IMR-90 (cell line): ENCODE measurements around the gene RAI14. TPM values are rescaled to one million over a fixed set of nuclear protein-coding genes. Genes with fewer than 3 reads are reported as not detected.

Experiments used
- ATAC-seq: fragments of 200-7000 bp; cut with Tn5 transposase; 2 replicates; pipeline ENCODE4 v1.9.1; 2020; ENCODE audit warnings: low read depth, mild to moderate bottlenecking, moderate library complexity
- BruUV-seq: library from RNA; stranded (reverse); fragments of 400-500 nt; replicated peaks from 2 replicates; lab custom pipeline; 2021; lab: Mats Ljungman, UMichigan
- CTCF ChIA-PET: fragments of 300-600 bp; formaldehyde crosslinking; extraction: SDS; loops from one replicate; lab custom pipeline; 2021; ENCODE audit warnings: antibody characterized with exemption; lab: Yijun Ruan, JAX
- POLR2A ChIA-PET: fragments of 300-600 bp; sonication (Branson Sonifier 250); formaldehyde crosslinking; loops from one replicate; lab custom pipeline; 2022; ENCODE audit warnings: antibody characterized with exemption; ENCODE audit not compliant: unreplicated experiment; lab: Charles Lee
- DNase-seq: peaks from one replicate; pipeline ENCODE4 v3.0.0; 2013
- H2AFZ ChIP-seq: replicated peaks from 2 replicates; pipeline ENCODE3; 2013; ENCODE audit warnings: low read length, mild to moderate bottlenecking; ENCODE audit not compliant: poor library complexity
- H2AK5ac ChIP-seq: 2 replicates; pipeline ENCODE4 v1.6.1; 2013; ENCODE audit warnings: low read depth, low read length, inconsistent platforms
- H2AK9ac ChIP-seq: replicated peaks from 2 replicates; pipeline ENCODE3; 2013; ENCODE audit warnings: mild to moderate bottlenecking, low read depth, low read length, moderate library complexity; ENCODE audit not compliant: poor library complexity
- H2BK120ac ChIP-seq: 2 replicates; pipeline ENCODE4 v1.6.1; 2013; ENCODE audit warnings: low read depth, low read length, inconsistent platforms
- H2BK15ac ChIP-seq: 3 replicates; pipeline ENCODE4 v1.6.1; 2013; ENCODE audit warnings: low read depth, low read length, inconsistent platforms
- H2BK20ac ChIP-seq: 2 replicates; pipeline ENCODE4 v1.6.1; 2013; ENCODE audit warnings: low read depth, mild to moderate bottlenecking, inconsistent platforms, low read length, moderate library complexity
- H2BK5ac ChIP-seq: 2 replicates; pipeline ENCODE4 v1.6.1; 2013; ENCODE audit warnings: mild to moderate bottlenecking, low read depth, low read length, inconsistent platforms; ENCODE audit not compliant: poor library complexity, severe bottlenecking
- H3K14ac ChIP-seq: replicated peaks from 2 replicates; pipeline ENCODE4 v1.6.1; 2013; ENCODE audit warnings: low read depth, low read length, inconsistent platforms
- H3K18ac ChIP-seq: 2 replicates; pipeline ENCODE4 v1.6.1; 2013; ENCODE audit warnings: low read depth, low read length, control low read depth
- H3K23ac ChIP-seq: 2 replicates; pipeline ENCODE4 v1.6.1; 2013; ENCODE audit warnings: low read depth, low read length, inconsistent platforms
- H3K27ac ChIP-seq: 2 replicates; pipeline ENCODE4 v1.5.1; 2013; ENCODE audit warnings: mild to moderate bottlenecking, control low read depth, low read length; ENCODE audit not compliant: insufficient read depth
- H3K27me3 ChIP-seq: 2 replicates; pipeline ENCODE4 v1.6.1; 2013; ENCODE audit warnings: low read length; ENCODE audit not compliant: control insufficient read depth, insufficient read depth
- H3K36me3 ChIP-seq: 2 replicates; pipeline ENCODE4 v1.6.1; 2013; ENCODE audit warnings: low read length, mixed read lengths; ENCODE audit not compliant: control insufficient read depth, insufficient read depth
- H3K4ac ChIP-seq: 2 replicates; pipeline ENCODE4 v1.6.1; 2013; ENCODE audit warnings: low read depth, low read length, inconsistent platforms
- H3K4me1 ChIP-seq: 2 replicates; pipeline ENCODE4 v1.6.1; 2013; ENCODE audit warnings: low read length, mixed read lengths; ENCODE audit not compliant: control insufficient read depth, insufficient read depth
- H3K4me2 ChIP-seq: 2 replicates; pipeline ENCODE4 v1.6.1; 2013; ENCODE audit warnings: low read depth, mild to moderate bottlenecking, control low read depth, low read length, moderate library complexity
- H3K4me3 ChIP-seq: 2 replicates; pipeline ENCODE4 v1.5.1; 2013; ENCODE audit warnings: low read depth, mild to moderate bottlenecking, control low read depth, low read length, moderate library complexity; ENCODE audit not compliant: insufficient read depth
- H3K56ac ChIP-seq: 2 replicates; pipeline ENCODE4 v1.6.1; 2013; ENCODE audit warnings: low read length, inconsistent platforms; ENCODE audit not compliant: insufficient read depth; ENCODE audit errors: extremely low read depth
- H3K79me1 ChIP-seq, 2 experiments: 2 replicates each; pipeline ENCODE4 v1.6.1; 2013; ENCODE audit warnings: low read length in 2 of 2, inconsistent platforms in 1 of 2, low read depth in 1 of 2
- H3K9ac ChIP-seq: 2 replicates; pipeline ENCODE4 v1.6.1; 2013; ENCODE audit warnings: low read depth, low read length, control low read depth
- H3K9me1 ChIP-seq: 2 replicates; pipeline ENCODE4 v1.6.1; 2013; ENCODE audit warnings: low read length, inconsistent platforms; ENCODE audit not compliant: insufficient read depth
- H3K9me3 ChIP-seq: 2 replicates; pipeline ENCODE4 v1.6.1; 2013; ENCODE audit warnings: low read length; ENCODE audit not compliant: control insufficient read depth, insufficient read depth
- H4K20me1 ChIP-seq: 2 replicates; pipeline ENCODE4 v1.6.1; 2013; ENCODE audit warnings: low read length, inconsistent platforms; ENCODE audit not compliant: insufficient read depth
- H4K5ac ChIP-seq: 2 replicates; pipeline ENCODE4 v1.6.1; 2013; ENCODE audit warnings: mild to moderate bottlenecking, low read depth, low read length, control low read depth
- H4K8ac ChIP-seq, 2 experiments: 2 replicates each; pipeline ENCODE4 v1.6.1; 2013; ENCODE audit warnings: low read depth in 2 of 2, low read length in 2 of 2, control low read depth in 1 of 2, inconsistent platforms in 1 of 2
- H4K91ac ChIP-seq: 2 replicates; pipeline ENCODE4 v1.6.1; 2013; ENCODE audit warnings: low read depth, low read length, inconsistent platforms; ENCODE audit not compliant: insufficient read depth
- CEBPB ChIP-seq: IDR thresholded peaks from 2 replicates; pipeline ENCODE4 v1.6.1; 2012; ENCODE audit warnings: low read depth, low read length, improper control_type of control experiment
- ELK1 ChIP-seq: fragments of 150-350 bp; IDR thresholded peaks from 2 replicates; pipeline ENCODE4 v1.6.1; 2016; ENCODE audit warnings: low read depth, mild to moderate bottlenecking, low read length, moderate library complexity, borderline replicate concordance
- FOS ChIP-seq: fragments of 150-350 bp; IDR thresholded peaks from 2 replicates; pipeline ENCODE4 v1.6.1; 2016; ENCODE audit warnings: low read depth, low read length
- POLR2A ChIP-seq: IDR thresholded peaks from 2 replicates; pipeline ENCODE4 v1.6.1; 2012; ENCODE audit warnings: mild to moderate bottlenecking, low read depth, low read length
- RCOR1 ChIP-seq: IDR thresholded peaks from 2 replicates; pipeline ENCODE4 v1.6.1; 2012; ENCODE audit warnings: mild to moderate bottlenecking, low read length, improper control_type of control experiment; ENCODE audit not compliant: insufficient replicate concordance
- WGBS, 2 experiments: methylation state at CpG; one replicate each; pipeline versions ENCODE4 v1.1.5 to v1.1.7; 2013; ENCODE audit warnings: missing lambda C conversion rate in 2 of 2; ENCODE audit not compliant: insufficient read length in 1 of 2; ENCODE audit errors: extremely low coverage in 2 of 2; 5-methylcytosine and 5-hydroxymethylcytosine counted together
- dilution Hi-C: fragments of 300-500 bp; cut with HindIII; formaldehyde crosslinking; loops from one replicate; pipeline ENCODE4 v1.14.3; 2018; ENCODE audit warnings: low sequenced_read_pairs; ENCODE audit not compliant: unreplicated experiment
- in situ Hi-C: fragments of 300-500 bp; cut with MboI; formaldehyde crosslinking; loops from 3 replicates; pipeline ENCODE4 v1.14.3; 2019; ENCODE audit warnings: low sequenced_read_pairs, inconsistent platforms, mixed read lengths
- intact Hi-C: fragments of 100-400 bp; cut with micrococcal nuclease; formaldehyde crosslinking; loops from 2 replicates; pipeline ENCODE4 v1.10.0; 2022
- polyA plus RNA-seq, 3 experiments: library from polyadenylated mRNA; depleted of rRNA; stranded (reverse); fragments of >200 nt; gene quantifications; 2 replicates each; pipeline ENCODE4 v1.2.3, GENCODE V29; 2012; ENCODE audit warnings: low replicate concordance in 1 of 3
- total RNA-seq: library from RNA; depleted of rRNA; stranded (reverse); fragments of >200 nt; gene quantifications from 2 replicates; pipeline ENCODE4 v1.2.3, GENCODE V29; 2012

Gene RAI14
- total and polyA plus RNA-seq, 2 of the 4 experiments (the other 2 are of a cell fraction) = 221 to 267 TPM

- no peak overlapping the region for H3K56ac ChIP-seq
- dilution Hi-C loops = no loop called here
- H4K5ac ChIP-seq = no peak overlapping the region
- H3K9me1 ChIP-seq = peaks cover 47% of the 10 kb centered on the region
- CTCF ChIA-PET = interaction anchor here (0.6 kb wide), 1 partner anchor 706 kb away, joined by 5 read pairs; no protein-coding TSS in a partner anchor
- peaks cover 33% of the 10 kb centered on the region for H3K4me1 ChIP-seq
- H2AK5ac ChIP-seq = no peak overlapping the region
- H3K18ac ChIP-seq = no peak overlapping the region
- H4K8ac ChIP-seq = no peak overlapping the region; a peak in 1 of 4 replicates
- H2BK5ac ChIP-seq = peak overlapping the region; percentile 51
- H2BK120ac ChIP-seq = no peak overlapping the region
- no peak overlapping the region for H3K9ac ChIP-seq
- intact Hi-C loops = loop anchor here (10.0 kb wide), 1 partner anchor 158 kb away; no protein-coding TSS in a partner anchor
- H2AK9ac ChIP-seq = no peak overlapping the region
- H3K9me3 ChIP-seq = no peaks in the 10 kb centered on the region
- no peak overlapping the region for H3K4me3 ChIP-seq
- H3K4ac ChIP-seq = no peak overlapping the region
- H3K4me2 ChIP-seq = no peak overlapping the region; the same call in 1 of the 2 replicates
- BruUV-seq = no TSS peak
- H4K91ac ChIP-seq = no peak overlapping the region
- H3K36me3 ChIP-seq = peaks cover 15% of the 10 kb centered on the region
- ATAC-seq (no peak), DNase-seq (peak; percentile 52)
- no peak overlapping the region for H2BK15ac ChIP-seq
- peak overlapping the region; percentile 31; the same call in 1 of the 2 replicates for H3K23ac ChIP-seq
- H4K20me1 ChIP-seq = peaks cover 98% of the 10 kb centered on the region
- 40% methylated on average over 1 of the region's 8 CpGs; no CpG with 5 or more reads in 1 of the 2 experiments for WGBS, 2 experiments
- POLR2A ChIA-PET = interaction anchor here (0.6 kb wide), 1 partner anchor 13 kb away, joined by 3 read pairs; no protein-coding TSS in a partner anchor
- no peak overlapping the region for H2BK20ac ChIP-seq
- 0 out of 2 replicates have a peak overlapping the region, but pooled peaks have one; percentile 8 for H3K14ac ChIP-seq
- TF ChIP-seq CEBPB (peak; percentile 28; the same call in 1 of the 2 replicates), ELK1 (no peak), RCOR1 (no peak), POLR2A (no peak), FOS (no peak)
- H3K27me3 ChIP-seq = no peaks in the 10 kb centered on the region
- H3K79me1 ChIP-seq = peaks cover 7 to 84% of the 10 kb centered on the region in 2 experiments
- no peak overlapping the region for H2AFZ ChIP-seq
- peak overlapping the region; percentile 20; the same call in 1 of the 2 replicates for H3K27ac ChIP-seq
- in situ Hi-C loops = no loop called here
Observed at GRCh38 chr5:34682926-34683623, 26.9 kb downstream of the RAI14 start.
